GM21737 (cell line): ENCODE measurements around the gene MBTPS1.

Experiments used
- ATAC-seq: cut with Tn5 transposase; IDR thresholded peaks from one replicate; pipeline ENCODE4 v1.9.1; 2021; ENCODE audit warnings: mild to moderate bottlenecking, moderate library complexity; ENCODE audit not compliant: unreplicated experiment

MBTPS1 gene

GRCh38 chr16:84055801-84056634, 60.7 kb downstream of the MBTPS1 start:
- ATAC-seq, result no peak

- ATAC-seq, result no peak
Observed at GRCh38 chr16:84055366-84055765, 61.4 kb downstream of the MBTPS1 start.

GRCh38 chr16:84054916-84055315, 61.8 kb downstream of the MBTPS1 start:
- no peak for ATAC-seq

- ATAC-seq, result no peak
Observed at GRCh38 chr16:84054271-84054670, 62.5 kb downstream of the MBTPS1 start.

GRCh38 chr16:84053237-84053636, 63.5 kb downstream of the MBTPS1 start:
- no peak for ATAC-seq

GRCh38 chr16:84052071-84052622, 64.6 kb downstream of the MBTPS1 start:
- ATAC-seq, result no peak

GRCh38 chr16:84050316-84050715, 66.4 kb downstream of the MBTPS1 start:
- no peak for ATAC-seq

GRCh38 chr16:84049403-84050060, 67.2 kb downstream of the MBTPS1 start:
- no peak for ATAC-seq

- no peak for ATAC-seq
Observed at GRCh38 chr16:84048871-84049270, 67.9 kb downstream of the MBTPS1 start.

- ATAC-seq, result no peak
Observed at GRCh38 chr16:84048270-84048669, 68.5 kb downstream of the MBTPS1 start.

- no peak for ATAC-seq
Observed at GRCh38 chr16:84047626-84048025, 69.1 kb downstream of the MBTPS1 start.

- ATAC-seq, result no peak
Observed at GRCh38 chr16:84047206-84047605, 69.5 kb downstream of the MBTPS1 start.

- ATAC-seq, result no peak
Observed at GRCh38 chr16:84045818-84046470, 70.8 kb downstream of the MBTPS1 start.

GRCh38 chr16:84045001-84045817, 71.5 kb downstream of the MBTPS1 start:
- no peak for ATAC-seq

GRCh38 chr16:84044118-84044488, 72.6 kb downstream of the MBTPS1 start:
- no peak for ATAC-seq

- no peak for ATAC-seq
Observed at GRCh38 chr16:84043486-84044117, 73.1 kb downstream of the MBTPS1 start.

- no peak for ATAC-seq
Observed at GRCh38 chr16:84042879-84043485, 73.8 kb downstream of the MBTPS1 start.

- ATAC-seq, result no peak
Observed at GRCh38 chr16:84042308-84042878, 74.3 kb downstream of the MBTPS1 start, which contains the start of gene SLC38A8. TSS of gene SLC38A8 (minus strand) at chr16:84042795. CDS start at chr16:84042157, 638 bp downstream.

- no peak for ATAC-seq
Observed at GRCh38 chr16:84041881-84042280, 74.9 kb downstream of the MBTPS1 start.
